Breast epithelium (tissue), 4 donors: ENCODE measurements around the gene ARHGEF26. TPM values are rescaled to one million over a fixed set of nuclear protein-coding genes. Genes with fewer than 3 reads are reported as not detected.

Experiments
- DNase-seq, 2 donors: peaks; one replicate each; pipeline ENCODE4 v3.0.0-alpha.2; 2019; ENCODE audit warnings: low spot score in 2 of 2
- H3K27ac ChIP-seq, 2 donors: fragments of 200-600 bp; sonication (generic) in 1 of 2; one replicate each; pipeline ENCODE4 v1.5.1; 2016 to 2019; ENCODE audit warnings: mild to moderate bottlenecking in 1 of 2
- H3K27me3 ChIP-seq, 2 donors: fragments of 200-600 bp; sonication (generic) in 1 of 2; one replicate each; pipeline versions ENCODE4 v1.5.1 to v1.6.0; 2017 to 2019; ENCODE audit warnings: control low read depth in 1 of 2, mild to moderate bottlenecking in 1 of 2
- H3K36me3 ChIP-seq: fragments of 200-600 bp; one replicate; pipeline ENCODE4 v1.5.1; 2019
- H3K4me1 ChIP-seq, 2 donors: fragments of 200-600 bp; sonication (generic); one replicate each; pipeline ENCODE4 v1.5.1; 2016 to 2019; ENCODE audit warnings: control low read depth in 1 of 2
- H3K4me3 ChIP-seq, 3 donors: fragments of 200-600 bp; sonication (generic); 1 replicate in 2 of 3; 2 replicates in 1 of 3; pipeline ENCODE4 v1.5.1; 2016 to 2019; ENCODE audit warnings: mild to moderate bottlenecking in 3 of 3, moderate library complexity in 2 of 3
- H3K9me3 ChIP-seq, 2 donors: fragments of 200-600 bp; sonication (generic) in 1 of 2; one replicate each; pipeline ENCODE4 v1.5.1; 2016 to 2019; ENCODE audit warnings: control low read depth in 1 of 2
- POLR2A ChIP-seq: fragments of 450-650 bp; IDR thresholded peaks from one replicate; pipeline ENCODE4 v1.6.1; 2016; ENCODE audit warnings: antibody characterized with exemption, mild to moderate bottlenecking, moderate library complexity
- POLR2AphosphoS5 ChIP-seq, 3 donors: sonication (generic); formaldehyde crosslinking; IDR thresholded peaks; one replicate each; pipeline ENCODE4 v1.6.1; 2017; ENCODE audit warnings: antibody characterized with exemption in 3 of 3
- intact Hi-C: fragments of 100-400 bp; cut with DNase I; formaldehyde crosslinking; loops from one replicate; pipeline ENCODE4 v1.15.1; 2023; ENCODE audit warnings: low total_unique reads
- total RNA-seq, 3 donors: library from RNA; depleted of rRNA; stranded (reverse); fragments of >200 nt; gene quantifications; one replicate each; pipeline ENCODE4 v1.1.0, GENCODE V29; 2016
- TF ChIP-seq, protein P1 (sequence below), 3 donors: fragments of 450-650 bp; IDR thresholded peaks; one replicate each; pipeline ENCODE4 v1.5.1; 2016 to 2017; ENCODE audit warnings: antibody characterized with exemption in 3 of 3, mild to moderate bottlenecking in 3 of 3, moderate library complexity in 3 of 3

ARHGEF26 gene
- total RNA-seq, 3 donors from 2014 or later: 16.7 to 20.2 (median 19.8) TPM

- Histone ChIP-seq H3K4me1 (no peaks in the 10 kb centered on the region), H3K27me3 (no peaks in the 10 kb centered on the region), H3K27ac (no peak overlapping the region), H3K36me3 (no peaks in the 10 kb centered on the region), H3K4me3 (no peak overlapping the region), H3K9me3 (no peaks in the 10 kb centered on the region)
- intact Hi-C loops: no loop called here
- DNase-seq: no peak
- TF ChIP-seq, protein P1, sequence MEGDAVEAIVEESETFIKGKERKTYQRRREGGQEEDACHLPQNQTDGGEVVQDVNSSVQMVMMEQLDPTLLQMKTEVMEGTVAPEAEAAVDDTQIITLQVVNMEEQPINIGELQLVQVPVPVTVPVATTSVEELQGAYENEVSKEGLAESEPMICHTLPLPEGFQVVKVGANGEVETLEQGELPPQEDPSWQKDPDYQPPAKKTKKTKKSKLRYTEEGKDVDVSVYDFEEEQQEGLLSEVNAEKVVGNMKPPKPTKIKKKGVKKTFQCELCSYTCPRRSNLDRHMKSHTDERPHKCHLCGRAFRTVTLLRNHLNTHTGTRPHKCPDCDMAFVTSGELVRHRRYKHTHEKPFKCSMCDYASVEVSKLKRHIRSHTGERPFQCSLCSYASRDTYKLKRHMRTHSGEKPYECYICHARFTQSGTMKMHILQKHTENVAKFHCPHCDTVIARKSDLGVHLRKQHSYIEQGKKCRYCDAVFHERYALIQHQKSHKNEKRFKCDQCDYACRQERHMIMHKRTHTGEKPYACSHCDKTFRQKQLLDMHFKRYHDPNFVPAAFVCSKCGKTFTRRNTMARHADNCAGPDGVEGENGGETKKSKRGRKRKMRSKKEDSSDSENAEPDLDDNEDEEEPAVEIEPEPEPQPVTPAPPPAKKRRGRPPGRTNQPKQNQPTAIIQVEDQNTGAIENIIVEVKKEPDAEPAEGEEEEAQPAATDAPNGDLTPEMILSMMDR (IDR thresholded peaks at IDR 0.05): no peak
- TF ChIP-seq POLR2A (no peak), POLR2AphosphoS5 (IDR thresholded peaks at IDR 0.05) (no peak)
These were observed 67.2 kb downstream of the ARHGEF26 start for GRCh38 chr3:154188437-154188836.

- H3K27ac ChIP-seq: no peak overlapping the region
- no peaks in the 10 kb centered on the region for H3K36me3 ChIP-seq
- no peaks in the 10 kb centered on the region for H3K9me3 ChIP-seq
- no peaks in the 10 kb centered on the region for H3K4me1 ChIP-seq
- H3K4me3 ChIP-seq: no peak overlapping the region
- no peaks in the 10 kb centered on the region for H3K27me3 ChIP-seq
- TF ChIP-seq, protein P1 (IDR thresholded peaks at IDR 0.05): no peak
- TF ChIP-seq POLR2AphosphoS5 (IDR thresholded peaks at IDR 0.05): no peak
- no peak for TF ChIP-seq POLR2A
- intact Hi-C loops: no loop called here
- no peak for DNase-seq
These were observed 67.7 kb downstream of the ARHGEF26 start for GRCh38 chr3:154188846-154189245.

DNA sequence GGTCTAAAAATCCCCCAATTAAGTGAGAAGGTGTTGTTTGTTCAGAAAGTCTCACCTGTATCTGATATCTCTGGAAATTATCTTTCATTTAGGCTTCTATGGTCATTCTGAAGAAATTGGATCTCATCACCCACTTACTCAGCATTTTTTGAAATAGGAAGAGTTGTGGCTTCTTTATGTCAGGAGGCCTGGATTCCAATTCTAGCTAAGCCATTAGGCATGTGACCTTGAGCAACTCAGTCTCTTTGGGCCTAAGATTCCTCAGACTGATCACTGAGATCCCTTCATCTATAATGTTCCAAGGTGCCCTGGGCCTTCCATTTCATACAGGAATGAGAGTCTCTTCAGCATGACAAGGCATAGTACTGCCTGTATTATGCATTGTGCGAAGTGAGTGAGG lies 70.3 kb downstream of the ARHGEF26 start:
- no peaks in the 10 kb centered on the region for H3K36me3 ChIP-seq

GRCh38 chr3:154192225-154192624 lies 71.0 kb downstream of the ARHGEF26 start:
- TF ChIP-seq, protein P1 (IDR thresholded peaks at IDR 0.05): no peak
- TF ChIP-seq POLR2A (no peak), POLR2AphosphoS5 (IDR thresholded peaks at IDR 0.05) (no peak)

More for the DNA sequence above, 70.3 kb downstream of the ARHGEF26 start:
- TF ChIP-seq POLR2A (no peak), POLR2AphosphoS5 (IDR thresholded peaks at IDR 0.05) (no peak)
- TF ChIP-seq, protein P1 (IDR thresholded peaks at IDR 0.05): no peak
- intact Hi-C loops: no loop called here
- Histone ChIP-seq H3K4me3 (no peak overlapping the region), H3K27ac (no peak overlapping the region), H3K9me3 (no peaks in the 10 kb centered on the region), H3K4me1 (no peaks in the 10 kb centered on the region), H3K27me3 (no peaks in the 10 kb centered on the region)
- DNase-seq: no peak

DNA sequence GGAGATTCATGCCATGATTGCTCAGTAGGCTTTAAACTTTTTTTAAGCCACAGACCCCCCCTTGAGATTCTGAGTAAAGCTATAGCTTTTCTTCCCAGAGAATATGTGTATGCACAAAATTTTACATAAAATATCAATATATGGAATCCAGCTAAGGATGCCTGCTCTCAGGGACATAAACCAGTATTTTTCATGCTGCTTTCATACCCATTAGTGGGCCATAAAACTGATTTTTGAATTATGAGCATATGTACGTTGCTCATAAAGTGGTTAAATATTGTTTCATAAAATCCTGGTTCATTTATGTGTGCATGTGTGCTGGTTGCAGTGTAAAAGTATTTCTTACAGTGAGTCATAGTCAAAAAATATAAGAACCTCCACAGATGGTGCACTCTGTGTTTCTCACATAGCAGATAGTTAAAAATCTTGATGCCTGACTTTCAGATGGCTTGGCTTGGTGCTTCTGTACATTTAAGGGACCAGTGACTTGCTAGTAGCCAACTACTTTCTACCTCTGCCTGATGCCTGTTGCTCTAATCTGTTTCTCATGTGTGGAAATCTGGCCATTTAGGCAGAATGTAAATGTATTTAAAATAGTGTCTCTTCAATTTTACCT lies 71.9 kb downstream of the ARHGEF26 start:
- Histone ChIP-seq H3K4me3 (no peak overlapping the region), H3K4me1 (no peaks in the 10 kb centered on the region), H3K36me3 (no peaks in the 10 kb centered on the region), H3K27me3 (no peaks in the 10 kb centered on the region), H3K27ac (no peak overlapping the region), H3K9me3 (no peaks in the 10 kb centered on the region)
- intact Hi-C loops: no loop called here
- DNase-seq: no peak
- TF ChIP-seq POLR2AphosphoS5 (IDR thresholded peaks at IDR 0.05): no peak

More at GRCh38 chr3:154192225-154192624, 71.0 kb downstream of the ARHGEF26 start:
- Histone ChIP-seq H3K4me3 (no peak overlapping the region), H3K27ac (no peak overlapping the region), H3K27me3 (no peaks in the 10 kb centered on the region), H3K4me1 (no peaks in the 10 kb centered on the region), H3K9me3 (no peaks in the 10 kb centered on the region), H3K36me3 (no peaks in the 10 kb centered on the region)
- DNase-seq: no peak
- intact Hi-C loops: no loop called here
